GM11168 (cell line): ENCODE data around the gene KASH5.
"Not testable (repeated sequence)": the region's sequence is repeated elsewhere in the genome, so short reads cannot be mapped to it uniquely, and the experiment has no call there.

Experiments
- in situ Hi-C: fragments of 300-500 bp; cut with MboI; formaldehyde crosslinking; loops from one replicate; pipeline ENCODE4 v1.12.0; 2022; ENCODE audit warnings: low sequenced_read_pairs; ENCODE audit not compliant: unreplicated experiment

KASH5 gene

DNA sequence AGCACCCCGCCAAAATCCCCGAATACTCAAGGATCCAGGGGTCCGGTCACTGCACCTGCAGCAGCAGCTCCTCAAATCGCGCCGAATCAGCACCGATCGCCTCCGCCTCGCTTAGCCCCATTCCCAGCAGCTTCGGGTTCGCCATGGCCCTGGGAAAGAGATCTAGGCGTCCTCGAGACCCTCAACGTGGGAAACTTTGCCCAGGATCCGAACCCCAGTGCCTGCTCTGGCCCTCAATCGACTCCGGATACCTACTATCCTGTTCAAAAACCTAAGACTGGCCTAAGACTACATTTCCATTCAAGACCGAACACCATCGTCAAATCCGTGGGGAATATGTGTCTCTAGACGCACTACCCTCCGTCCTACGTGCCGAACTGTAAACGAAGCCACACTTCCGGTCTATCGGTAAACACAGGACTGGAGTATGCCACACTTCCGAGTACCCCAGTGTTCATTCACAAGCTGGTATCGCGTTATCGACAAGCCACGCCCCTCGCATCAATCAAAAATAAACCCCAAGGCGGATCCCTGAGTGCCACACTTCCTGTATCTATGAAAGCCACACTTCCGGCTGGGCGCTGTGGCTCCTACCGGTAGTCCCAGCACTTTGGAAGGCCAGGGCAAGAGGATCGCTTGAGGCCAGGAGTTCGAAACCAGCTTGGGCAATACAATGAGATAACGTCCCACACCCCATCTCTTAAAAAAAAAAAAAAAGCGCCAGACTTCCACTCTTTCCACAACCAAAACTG is 63.6 kb downstream of the KASH5 start, which contains the start of gene PIH1D1:
TSS of gene PIH1D1 (minus strand) at position 385 of the 752 bp plus-strand sequence. CDS start at position 145, 240 bp downstream.
- in situ Hi-C loops, result no loop called here

DNA sequence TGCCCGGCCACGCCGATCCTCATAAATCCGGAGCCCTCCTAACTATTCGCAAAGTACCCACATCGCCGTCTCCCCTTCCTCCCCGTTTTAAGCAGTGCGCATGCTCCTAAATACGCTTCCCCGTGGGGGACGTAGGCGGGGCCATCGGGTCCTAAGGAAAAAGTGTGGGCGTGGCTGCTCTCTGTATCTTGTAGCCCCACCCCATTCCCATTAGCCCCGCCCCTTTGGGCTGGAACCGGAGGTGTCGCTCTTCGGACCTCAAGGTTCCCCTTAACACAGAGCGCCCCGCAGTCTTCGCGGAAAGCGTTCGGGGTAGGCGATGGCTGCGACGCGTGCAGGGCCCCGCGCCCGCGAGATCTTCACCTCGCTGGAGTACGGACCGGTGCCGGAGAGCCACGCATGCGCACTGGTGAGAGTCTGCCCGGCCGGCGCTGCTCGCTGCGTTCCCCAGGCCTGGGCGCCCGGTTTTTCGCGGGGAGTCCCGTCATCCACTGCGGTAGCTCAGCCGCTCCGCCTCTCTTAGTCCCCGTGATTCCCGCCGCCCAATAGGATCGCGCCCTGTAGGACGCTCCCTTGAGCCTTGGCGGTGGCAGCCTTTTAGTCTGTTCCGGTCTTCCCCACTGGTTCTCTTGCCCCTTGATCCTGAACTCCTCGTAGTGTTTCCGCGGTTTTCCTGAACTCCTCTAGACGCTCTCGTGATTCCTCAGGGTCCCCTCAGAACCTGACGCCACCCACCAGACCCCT is 65.1 kb downstream of the KASH5 start, which contains the start of gene ALDH16A1:
TSS of gene ALDH16A1 (plus strand) at position 213 of the 744 bp plus-strand sequence. CDS start at position 320, 107 bp downstream.
- in situ Hi-C loops, result no loop called here

DNA sequence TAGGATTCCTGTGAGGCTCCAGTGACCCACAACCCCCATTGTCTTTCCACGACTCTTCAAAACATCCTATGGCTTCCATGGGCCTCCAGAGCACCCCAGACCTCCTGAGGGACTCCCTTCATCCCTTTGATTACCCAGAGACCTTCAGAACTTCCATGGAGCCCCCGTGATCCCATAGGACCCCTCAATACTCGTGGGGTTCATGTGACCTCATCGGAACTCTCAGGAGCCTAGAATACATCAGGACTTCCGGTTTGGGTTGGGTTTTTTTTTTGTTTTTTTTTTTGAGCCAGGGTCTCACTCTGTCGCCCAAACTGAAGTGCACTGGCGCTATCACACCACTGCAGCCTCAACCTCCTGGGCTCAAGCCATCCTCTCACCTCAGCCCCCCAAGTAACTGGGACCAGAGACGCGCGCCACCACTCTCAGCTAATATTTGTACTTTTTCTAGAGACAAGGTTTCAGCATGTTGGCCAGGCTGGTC is 65.8 kb downstream of the KASH5 start:
- in situ Hi-C loops, result no loop called here

DNA sequence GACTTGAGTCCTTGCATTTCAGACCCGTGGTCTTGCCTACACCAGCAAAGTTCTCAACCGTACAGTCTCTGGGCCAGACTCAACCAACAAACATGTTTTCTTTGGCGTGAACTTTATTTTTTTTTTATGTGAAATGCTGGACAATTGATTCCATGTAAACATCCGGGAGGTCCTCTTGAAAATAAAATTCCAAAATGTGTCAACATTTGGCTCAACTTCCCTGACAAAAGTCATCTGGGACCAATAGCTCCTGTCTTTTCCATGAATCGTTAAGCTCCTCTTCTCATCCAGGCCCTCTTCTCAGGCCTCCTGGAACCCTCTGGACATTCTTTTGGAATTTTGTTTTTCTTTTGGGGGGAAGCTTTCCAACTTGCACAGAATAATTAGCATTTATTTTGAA is 67.7 kb downstream of the KASH5 start:
- in situ Hi-C loops, result no loop called here

DNA sequence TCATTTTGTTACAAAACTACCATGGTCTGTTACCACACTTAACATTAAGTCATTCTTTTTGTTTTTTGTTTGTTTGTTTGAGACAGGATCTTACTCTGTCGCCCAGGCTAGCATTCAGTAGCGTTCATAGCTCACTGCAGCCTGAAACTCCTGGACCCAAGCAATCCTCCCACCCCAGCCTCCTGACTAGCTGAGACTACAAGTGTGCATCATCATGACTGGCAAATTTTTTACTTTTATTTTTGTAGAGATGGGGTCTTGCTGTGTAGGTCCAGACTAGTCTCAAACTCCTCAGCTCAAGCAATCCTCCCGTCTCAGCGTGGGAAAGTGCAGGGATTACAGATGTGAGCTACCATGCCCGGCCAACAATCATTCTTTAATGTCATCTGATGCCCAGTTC is 68.3 kb downstream of the KASH5 start:
- in situ Hi-C loops, result no loop called here

DNA sequence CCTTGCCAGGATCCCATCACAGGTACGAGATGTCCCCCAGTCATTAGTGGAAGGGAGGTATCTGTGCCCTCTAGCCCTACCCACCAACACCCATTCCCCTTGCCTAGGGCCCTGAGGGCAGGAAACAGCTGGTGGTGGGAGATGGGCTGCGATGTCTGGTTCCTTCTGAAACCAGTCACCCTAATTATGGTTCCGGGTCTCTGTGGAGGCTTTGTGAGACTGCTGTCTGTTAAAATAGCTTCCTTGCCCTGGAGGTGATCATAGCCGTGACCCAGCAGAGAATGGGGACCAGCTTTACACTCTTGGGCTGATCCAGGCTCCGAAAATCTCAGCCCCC is 70.5 kb downstream of the KASH5 start:
- in situ Hi-C loops, result no loop called here

DNA sequence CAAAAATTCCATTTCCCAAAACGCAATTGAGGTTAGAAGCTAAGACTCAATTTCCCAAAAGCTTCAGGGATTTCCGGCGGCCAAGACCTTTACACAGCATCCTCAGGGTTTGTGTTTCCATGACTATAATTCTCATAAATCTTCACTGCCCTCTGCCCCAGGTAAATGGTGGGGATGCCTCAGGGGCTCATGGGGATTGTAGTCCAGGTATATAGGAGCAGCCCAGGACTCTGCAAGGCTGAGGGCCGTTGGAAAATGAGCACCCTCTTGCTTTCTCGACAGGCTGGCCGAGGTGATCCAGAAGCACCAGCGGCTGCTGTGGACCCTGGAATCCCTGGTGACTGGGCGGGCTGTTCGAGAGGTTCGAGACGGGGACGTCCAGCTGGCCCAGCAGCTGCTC is 71.3 kb downstream of the KASH5 start:
- in situ Hi-C loops, result no loop called here

DNA sequence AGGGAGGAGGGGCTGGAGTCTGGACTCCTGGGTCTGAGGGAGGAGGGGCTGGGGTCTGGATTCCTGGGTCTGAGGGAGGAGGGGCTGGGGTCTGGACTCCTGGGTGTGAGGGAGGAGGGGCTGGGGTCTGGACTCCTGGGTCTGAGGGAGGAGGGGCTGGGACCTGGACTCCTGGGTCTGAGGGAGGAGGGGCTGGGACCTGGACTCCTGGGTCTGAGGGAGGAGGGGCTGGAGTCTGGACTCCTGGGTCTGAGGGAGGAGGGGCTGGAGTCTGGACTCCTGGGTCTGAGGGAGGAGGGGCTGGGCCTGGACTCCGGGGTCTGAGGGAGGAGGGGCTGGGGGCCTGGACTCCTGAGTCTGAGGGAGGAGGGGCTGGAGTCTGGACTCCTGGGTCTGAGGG is 73.1 kb downstream of the KASH5 start:
- in situ Hi-C loops, result not testable (repeated sequence)

DNA sequence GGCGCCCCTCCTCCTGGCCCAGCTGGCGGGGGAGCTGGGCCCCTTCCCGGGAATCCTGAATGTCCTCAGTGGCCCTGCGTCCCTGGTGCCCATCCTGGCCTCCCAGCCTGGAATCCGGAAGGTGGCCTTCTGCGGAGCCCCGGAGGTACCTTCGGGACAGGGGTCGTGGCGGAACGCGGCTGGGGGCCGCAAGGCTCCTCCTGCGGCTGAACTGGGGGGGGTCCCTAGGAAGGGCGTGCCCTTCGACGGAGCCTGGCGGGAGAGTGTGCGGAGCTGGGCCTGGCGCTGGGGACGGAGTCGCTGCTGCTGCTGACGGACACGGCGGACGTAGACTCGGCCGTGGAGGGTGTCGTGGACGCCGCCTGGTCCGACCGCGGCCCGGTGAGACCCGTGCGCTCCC is 73.6 kb downstream of the KASH5 start:
- in situ Hi-C loops, result no loop called here

DNA sequence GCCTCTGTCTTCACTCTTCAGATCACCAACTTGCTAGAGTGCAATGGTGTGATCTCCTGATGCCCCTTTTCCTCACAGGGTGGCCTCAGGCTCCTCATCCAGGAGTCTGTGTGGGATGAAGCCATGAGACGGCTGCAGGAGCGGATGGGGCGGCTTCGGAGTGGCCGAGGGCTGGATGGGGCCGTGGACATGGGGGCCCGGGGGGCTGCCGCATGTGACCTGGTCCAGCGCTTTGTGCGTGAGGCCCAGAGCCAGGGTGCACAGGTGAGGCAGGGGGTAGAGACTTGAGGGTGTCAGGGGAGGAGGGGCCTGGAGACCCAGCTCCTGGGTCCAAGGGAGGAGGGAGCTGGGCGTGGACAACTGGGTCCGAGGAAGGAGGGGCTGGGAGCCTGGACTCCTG is 74.4 kb downstream of the KASH5 start:
- in situ Hi-C loops, result no loop called here

DNA sequence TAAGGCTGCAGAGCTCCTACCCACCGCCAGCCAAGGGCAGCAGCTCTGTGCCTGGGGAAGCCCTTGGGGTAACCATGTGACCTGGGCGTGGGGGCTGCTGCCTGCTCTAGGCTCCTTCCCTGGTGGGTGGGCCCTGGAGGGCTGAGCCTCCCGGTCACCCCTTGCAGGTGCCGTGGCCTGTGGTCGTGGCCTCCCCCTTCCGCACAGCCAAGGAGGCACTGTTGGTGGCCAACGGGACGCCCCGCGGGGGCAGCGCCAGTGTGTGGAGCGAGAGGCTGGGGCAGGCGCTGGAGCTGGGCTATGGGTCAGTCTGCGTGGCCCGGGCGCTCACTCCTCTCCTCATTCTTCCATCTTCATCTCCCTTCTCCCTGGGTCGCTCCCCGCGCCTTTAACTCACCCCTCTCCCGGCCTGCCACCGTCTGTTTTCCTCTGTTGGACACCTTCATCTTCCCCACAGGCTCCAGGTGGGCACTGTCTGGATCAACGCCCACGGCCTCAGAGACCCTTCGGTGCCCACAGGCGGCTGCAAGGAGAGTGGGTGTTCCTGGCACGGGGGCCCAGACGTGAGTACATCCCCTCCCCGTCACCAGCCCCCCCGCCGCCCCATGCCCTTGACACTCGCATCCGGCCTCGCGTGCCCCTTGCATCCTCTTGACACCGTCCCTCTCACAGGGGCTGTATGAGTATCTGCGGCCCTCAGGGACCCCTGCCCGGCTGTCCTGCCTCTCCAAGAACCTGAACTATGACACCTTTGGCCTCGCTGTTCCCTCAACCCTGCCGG is 76.1 kb downstream of the KASH5 start:
- in situ Hi-C loops, result no loop called here

DNA sequence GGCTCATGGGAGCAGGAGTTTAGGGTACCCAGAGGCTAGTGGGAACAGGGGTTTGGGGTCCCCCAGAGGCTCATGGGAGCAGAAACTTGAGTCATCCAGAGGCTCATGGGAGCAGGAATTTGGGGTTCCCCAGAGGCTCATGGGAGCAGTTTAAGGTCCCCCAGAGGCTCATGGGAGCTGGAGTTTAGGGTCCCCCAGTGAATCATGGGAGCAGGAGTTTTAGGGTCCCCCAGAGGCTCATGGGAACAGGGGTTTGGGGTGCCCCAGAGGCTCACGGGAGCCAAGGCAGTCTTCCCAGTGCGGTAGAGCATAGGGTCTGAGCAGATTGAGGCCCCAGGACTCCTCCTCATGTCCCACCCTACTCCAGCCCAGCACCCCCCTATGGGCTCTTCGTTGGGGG is 77.3 kb downstream of the KASH5 start:
- in situ Hi-C loops, result no loop called here
